GM23248 (cell line): Measurements from ENCODE around the gene CENPX.

ENCODE experiments used
- EZH2 ChIP-seq: fragments of 200-600 bp; sonication (generic); IDR thresholded peaks from 2 replicates; pipeline ENCODE4 v1.6.1; 2018; ENCODE audit warnings: antibody characterized with exemption, mild to moderate bottlenecking; ENCODE audit not compliant: insufficient read depth, poor library complexity, severe bottlenecking
- EZH2phosphoT487 ChIP-seq: fragments of 200-600 bp; sonication (generic); IDR thresholded peaks from 2 replicates; pipeline ENCODE4 v1.6.1; 2018; ENCODE audit warnings: antibody characterized with exemption, moderate library complexity, mild to moderate bottlenecking, low read depth; ENCODE audit not compliant: insufficient read depth

- TF ChIP-seq EZH2 (no peak), EZH2phosphoT487 (no peak)
Observed at GRCh38 chr17:82042649-82043048, 20.0 kb upstream of the CENPX start.
